GM12865 (cell line): ENCODE results near the gene PRELP.

ENCODE experiments used
- DNase-seq: peaks from one replicate; pipeline ENCODE4 v3.0.0; 2010; ENCODE audit warnings: low read depth
- H3K4me3 ChIP-seq: 2 replicates; pipeline ENCODE4 v1.5.1; 2011; ENCODE audit warnings: mild to moderate bottlenecking, low read depth, low read length, control low read depth
- CTCF ChIP-seq: IDR thresholded peaks from 2 replicates; pipeline ENCODE4 v1.5.1; 2011; ENCODE audit warnings: low read length, control low read depth, low read depth, inconsistent platforms; ENCODE audit not compliant: insufficient read depth; ENCODE audit errors: missing control alignments

The PRELP gene

DNA sequence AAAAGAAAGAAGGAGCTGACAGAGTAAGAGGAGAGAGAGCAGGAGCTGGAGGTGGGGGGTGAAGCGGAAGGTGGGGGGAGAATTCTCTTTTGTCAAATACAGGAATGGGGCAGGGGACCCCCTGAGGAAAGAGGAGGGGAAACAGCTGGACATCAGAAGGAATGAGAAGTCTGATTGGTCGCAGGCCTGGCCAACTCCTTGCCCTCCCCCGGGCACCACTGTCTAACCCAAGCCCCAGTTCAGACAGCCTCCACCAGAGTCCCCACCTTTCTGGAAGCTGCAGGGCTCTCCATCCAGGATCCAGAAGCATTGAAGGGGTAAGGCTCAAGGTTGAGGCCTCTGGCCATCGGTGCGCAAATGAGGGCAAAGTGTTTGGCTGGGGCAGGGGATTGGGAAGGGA, 18.3 kb downstream of the PRELP start, which contains the start of gene OPTC:
Gene OPTC, plus strand, starts transcription at position 253 of the 400 bp plus-strand sequence. CDS start 1,853 bp downstream, outside the sequence.
- no peak for DNase-seq
- TF ChIP-seq CTCF, result no peak
- no peak within 1 kb of the TSS for H3K4me3 ChIP-seq

DNA sequence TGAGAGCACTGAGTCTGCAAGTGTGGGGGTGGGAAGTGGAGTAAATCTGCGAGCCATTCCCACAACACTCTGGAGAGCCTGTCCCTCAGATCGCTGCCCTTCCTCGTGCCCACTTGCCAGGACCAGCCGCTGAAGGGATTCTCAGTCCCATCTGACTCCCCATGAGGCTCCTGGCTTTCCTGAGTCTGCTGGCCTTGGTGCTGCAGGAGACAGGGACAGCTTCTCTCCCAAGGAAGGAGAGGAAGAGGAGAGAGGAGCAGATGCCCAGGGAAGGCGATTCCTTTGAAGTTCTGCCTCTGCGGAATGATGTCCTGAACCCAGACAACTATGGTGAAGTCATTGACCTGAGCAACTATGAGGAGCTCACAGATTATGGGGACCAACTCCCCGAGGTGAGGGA, 20.2 kb downstream of the PRELP start:
- no peak for DNase-seq
- no peak overlapping the region for H3K4me3 ChIP-seq
- TF ChIP-seq CTCF, result no peak

DNA sequence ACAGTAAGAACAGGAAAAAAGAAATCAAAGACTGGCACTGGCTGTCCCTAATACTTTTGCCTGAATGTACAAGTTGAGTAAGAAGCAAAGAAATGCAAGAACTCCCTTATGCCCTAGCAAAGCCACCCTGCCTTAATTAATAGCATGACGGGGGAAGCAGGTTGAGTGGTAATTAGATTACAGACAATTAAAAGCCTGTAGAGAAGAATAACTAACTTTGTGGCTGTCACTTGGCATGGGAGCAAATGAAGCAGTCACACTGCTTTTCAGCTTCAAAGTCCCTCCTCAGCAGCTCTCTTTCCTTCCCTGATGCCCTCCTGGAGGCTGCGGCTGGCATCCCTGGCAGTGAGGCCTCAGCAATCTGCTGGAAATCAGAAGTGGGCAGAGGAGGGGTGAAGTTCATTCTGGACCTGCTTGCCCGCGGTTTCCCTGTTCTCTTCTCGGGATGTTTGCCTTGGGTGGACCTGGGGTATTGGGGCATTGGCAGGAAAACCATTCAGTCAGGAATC, 21.7 kb downstream of the PRELP start:
- TF ChIP-seq CTCF, result no peak

GRCh38 chr1:203499643-203500278, 24.2 kb downstream of the PRELP start:
- TF ChIP-seq CTCF, result no peak
- DNase-seq, result no peak
- no peak overlapping the region for H3K4me3 ChIP-seq

More for the DNA sequence above, 21.7 kb downstream of the PRELP start:
- no peak for DNase-seq
- H3K4me3 ChIP-seq, result no peak overlapping the region

DNA sequence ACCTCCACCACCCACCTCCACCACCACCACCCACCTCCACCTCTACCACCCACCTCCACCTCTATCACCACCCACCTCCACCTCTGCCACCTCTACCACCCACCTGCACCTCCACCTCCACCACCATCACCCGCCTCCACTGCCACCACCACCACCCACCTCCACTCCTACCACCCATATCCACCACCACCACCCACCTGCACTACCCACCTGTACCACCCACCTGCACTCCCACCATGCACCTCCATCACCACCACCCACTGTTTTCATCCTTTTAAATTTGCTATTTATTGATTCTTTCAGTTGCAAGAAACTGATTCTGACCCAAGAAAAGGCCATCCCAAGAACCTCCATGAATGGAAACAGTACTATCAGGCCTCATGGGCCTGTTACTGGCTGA, 24.7 kb downstream of the PRELP start:
- H3K4me3 ChIP-seq, result no peak overlapping the region
- TF ChIP-seq CTCF, result no peak
- no peak for DNase-seq

GRCh38 chr1:203503836-203504235, 28.2 kb downstream of the PRELP start:
- no peak for TF ChIP-seq CTCF
- no peak overlapping the region for H3K4me3 ChIP-seq
- no peak for DNase-seq
